ENCODE measurements around the gene RMND5A. TPM values are rescaled to one million over a fixed set of nuclear protein-coding genes. Genes with fewer than 3 reads are reported as not detected.

Gene RMND5A
- total RNA-seq, 1 donor from 2014 or later, result 40.1 TPM

GRCh38 chr2:86770816-86771301 lies 50.8 kb downstream of the RMND5A start:
- H3K4me3 Mint-ChIP-seq, result no peak overlapping the region

DNA sequence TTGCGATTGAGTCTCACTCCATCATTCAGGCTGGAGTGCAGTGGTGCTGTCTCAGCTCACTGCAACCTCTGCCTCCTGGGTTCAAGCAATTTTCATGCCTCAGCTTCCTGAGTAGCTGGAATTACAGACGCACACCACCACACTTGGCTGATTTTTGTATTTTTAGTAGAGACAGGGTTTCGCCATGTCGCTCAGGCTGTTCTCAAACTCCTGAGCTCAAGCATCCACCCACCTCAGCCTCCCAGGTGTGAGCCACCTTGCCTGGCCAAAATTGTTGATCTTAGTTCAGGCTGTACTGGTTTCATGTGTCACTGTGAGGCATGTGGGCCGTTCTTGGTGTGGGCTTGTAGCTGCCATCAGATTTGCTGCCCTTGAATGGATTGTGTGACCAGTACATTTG lies 52.5 kb downstream of the RMND5A start:
- Mint-ChIP-seq H3K4me3 (no peak overlapping the region), H3K27me3 (ENCODE audit: low read depth) (no peaks in the 10 kb centered on the region), H3K4me1 (peaks cover 4% of the 10 kb centered on the region), H3K36me3 (ENCODE audit: low read depth) (peaks cover 13% of the 10 kb centered on the region), H3K27ac (ENCODE audit: unreplicated experiment) (no peak overlapping the region), H3K9me3 (no peaks in the 10 kb centered on the region)
- TF ChIP-seq CTCF (conservative IDR thresholded peaks at IDR 0.05), result no peak
- DNase-seq (ENCODE audit: low read depth, low spot score), result no peak

More at GRCh38 chr2:86770816-86771301, 50.8 kb downstream of the RMND5A start:
- Mint-ChIP-seq H3K27me3 (ENCODE audit: low read depth) (no peaks in the 10 kb centered on the region), H3K36me3 (ENCODE audit: low read depth) (peaks cover 13% of the 10 kb centered on the region), H3K27ac (ENCODE audit: unreplicated experiment) (no peak overlapping the region), H3K4me1 (peaks cover 4% of the 10 kb centered on the region), H3K9me3 (no peaks in the 10 kb centered on the region)
- TF ChIP-seq CTCF (conservative IDR thresholded peaks at IDR 0.05), result no peak
- no peak for DNase-seq (ENCODE audit: low read depth, low spot score)

- no peak for TF ChIP-seq CTCF (conservative IDR thresholded peaks at IDR 0.05)
- Mint-ChIP-seq H3K27ac (ENCODE audit: unreplicated experiment) (no peak overlapping the region), H3K27me3 (ENCODE audit: low read depth) (no peaks in the 10 kb centered on the region), H3K36me3 (ENCODE audit: low read depth) (peaks cover 13% of the 10 kb centered on the region), H3K9me3 (no peaks in the 10 kb centered on the region), H3K4me3 (no peak overlapping the region), H3K4me1 (peaks cover 4% of the 10 kb centered on the region)
- DNase-seq (ENCODE audit: low read depth, low spot score), result no peak
Measured at GRCh38 chr2:86774862-86775261, 54.8 kb downstream of the RMND5A start.

DNA sequence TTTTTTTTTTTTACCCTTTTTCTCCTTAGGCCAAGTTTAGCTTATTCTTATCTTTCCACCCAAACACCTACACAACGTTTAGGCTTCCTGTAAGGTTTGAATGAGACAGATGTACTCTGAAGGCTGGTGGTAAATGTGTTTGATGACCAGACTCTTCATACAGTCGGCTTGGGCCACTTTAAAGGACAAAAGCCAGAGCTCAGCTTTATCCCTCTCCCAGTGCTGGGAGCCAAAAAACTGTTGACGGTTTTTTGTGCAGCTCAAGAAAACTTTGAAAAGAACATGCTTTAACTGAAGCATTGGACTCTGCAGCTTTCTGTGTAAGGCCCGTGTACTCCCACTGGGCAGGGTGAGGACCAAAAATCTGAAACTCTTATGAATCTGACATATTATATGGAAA lies 55.2 kb downstream of the RMND5A start:
- no peak for DNase-seq (ENCODE audit: low read depth, low spot score)
- H3K4me3 Mint-ChIP-seq, result no peak overlapping the region
- no peaks in the 10 kb centered on the region for H3K9me3 Mint-ChIP-seq
- peaks cover 13% of the 10 kb centered on the region for H3K36me3 Mint-ChIP-seq (ENCODE audit: low read depth)
- TF ChIP-seq CTCF (conservative IDR thresholded peaks at IDR 0.05), result no peak
- peaks cover 4% of the 10 kb centered on the region for H3K4me1 Mint-ChIP-seq
- no peak overlapping the region for H3K27ac Mint-ChIP-seq (ENCODE audit: unreplicated experiment)
- H3K27me3 Mint-ChIP-seq (ENCODE audit: low read depth), result no peaks in the 10 kb centered on the region

- Mint-ChIP-seq H3K9me3 (no peaks in the 10 kb centered on the region), H3K4me3 (no peak overlapping the region), H3K27me3 (ENCODE audit: low read depth) (no peaks in the 10 kb centered on the region), H3K27ac (ENCODE audit: unreplicated experiment) (no peak overlapping the region), H3K36me3 (ENCODE audit: low read depth) (peaks cover 5% of the 10 kb centered on the region), H3K4me1 (peaks cover 4% of the 10 kb centered on the region)
- DNase-seq (ENCODE audit: low read depth, low spot score), result no peak
- TF ChIP-seq CTCF (conservative IDR thresholded peaks at IDR 0.05), result no peak
Measured at GRCh38 chr2:86776532-86776931, 56.4 kb downstream of the RMND5A start.

GRCh38 chr2:86778957-86779356 lies 58.9 kb downstream of the RMND5A start:
- no peak for TF ChIP-seq CTCF (conservative IDR thresholded peaks at IDR 0.05)
- Mint-ChIP-seq H3K27ac (ENCODE audit: unreplicated experiment) (no peak overlapping the region), H3K9me3 (no peaks in the 10 kb centered on the region), H3K4me1 (peaks cover 4% of the 10 kb centered on the region), H3K27me3 (ENCODE audit: low read depth) (peaks cover 1% of the 10 kb centered on the region), H3K4me3 (no peak overlapping the region), H3K36me3 (ENCODE audit: low read depth) (peaks cover 4% of the 10 kb centered on the region)
- DNase-seq (ENCODE audit: low read depth, low spot score), result no peak

Data from neural crest cell (in vitro differentiated cells).